ENCODE measurements around the gene CRY1. TPM values are rescaled to one million over a fixed set of nuclear protein-coding genes. Genes with fewer than 3 reads are reported as not detected.

Gene CRY1
- total RNA-seq, 2 experiments from 2014 or later = 26.6 to 27.8 TPM

DNA sequence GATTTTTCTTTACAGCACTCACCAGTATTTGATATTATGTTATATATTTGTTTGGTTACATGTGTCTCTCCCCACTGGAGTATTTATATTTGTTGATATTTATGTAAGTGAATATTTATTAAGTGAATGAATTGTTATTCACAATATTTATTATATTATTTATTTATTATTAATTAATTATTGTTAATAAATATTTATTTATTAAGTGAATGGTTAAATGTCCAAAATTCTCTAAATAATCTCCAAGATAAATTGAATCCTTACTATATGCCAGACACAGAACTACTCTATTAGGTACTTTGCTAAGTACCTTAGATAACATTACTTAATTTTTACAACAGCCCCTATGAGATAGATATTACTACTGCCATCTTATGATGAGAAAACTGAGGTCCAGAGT, 10.2 kb upstream of the CRY1 start:
- no peak for ATAC-seq
- POLR2A ChIA-PET = no interaction called here
- Mint-ChIP-seq H3K27ac (no peak overlapping the region), H3K27me3 (no peaks in the 10 kb centered on the region), H3K4me1 (ENCODE audit: low read depth) (no peaks in the 10 kb centered on the region), H3K36me3 (ENCODE audit: low read depth) (no peaks in the 10 kb centered on the region), H3K4me3 (no peak overlapping the region), H3K9me3 (no peaks in the 10 kb centered on the region)
- intact Hi-C loops (cut with micrococcal nuclease) = no loop called here
- CTCF ChIA-PET = interaction anchor here (1.2 to 5.2 kb wide), 5 partner anchors 12 to 137 kb away, joined by 4 to 70 read pairs (median 11); partner anchors contain the start of gene CRY1
- TF ChIP-seq, protein P1, sequence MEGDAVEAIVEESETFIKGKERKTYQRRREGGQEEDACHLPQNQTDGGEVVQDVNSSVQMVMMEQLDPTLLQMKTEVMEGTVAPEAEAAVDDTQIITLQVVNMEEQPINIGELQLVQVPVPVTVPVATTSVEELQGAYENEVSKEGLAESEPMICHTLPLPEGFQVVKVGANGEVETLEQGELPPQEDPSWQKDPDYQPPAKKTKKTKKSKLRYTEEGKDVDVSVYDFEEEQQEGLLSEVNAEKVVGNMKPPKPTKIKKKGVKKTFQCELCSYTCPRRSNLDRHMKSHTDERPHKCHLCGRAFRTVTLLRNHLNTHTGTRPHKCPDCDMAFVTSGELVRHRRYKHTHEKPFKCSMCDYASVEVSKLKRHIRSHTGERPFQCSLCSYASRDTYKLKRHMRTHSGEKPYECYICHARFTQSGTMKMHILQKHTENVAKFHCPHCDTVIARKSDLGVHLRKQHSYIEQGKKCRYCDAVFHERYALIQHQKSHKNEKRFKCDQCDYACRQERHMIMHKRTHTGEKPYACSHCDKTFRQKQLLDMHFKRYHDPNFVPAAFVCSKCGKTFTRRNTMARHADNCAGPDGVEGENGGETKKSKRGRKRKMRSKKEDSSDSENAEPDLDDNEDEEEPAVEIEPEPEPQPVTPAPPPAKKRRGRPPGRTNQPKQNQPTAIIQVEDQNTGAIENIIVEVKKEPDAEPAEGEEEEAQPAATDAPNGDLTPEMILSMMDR (IDR thresholded peaks at IDR 0.05) = no peak
- no peak for DNase-seq

DNA sequence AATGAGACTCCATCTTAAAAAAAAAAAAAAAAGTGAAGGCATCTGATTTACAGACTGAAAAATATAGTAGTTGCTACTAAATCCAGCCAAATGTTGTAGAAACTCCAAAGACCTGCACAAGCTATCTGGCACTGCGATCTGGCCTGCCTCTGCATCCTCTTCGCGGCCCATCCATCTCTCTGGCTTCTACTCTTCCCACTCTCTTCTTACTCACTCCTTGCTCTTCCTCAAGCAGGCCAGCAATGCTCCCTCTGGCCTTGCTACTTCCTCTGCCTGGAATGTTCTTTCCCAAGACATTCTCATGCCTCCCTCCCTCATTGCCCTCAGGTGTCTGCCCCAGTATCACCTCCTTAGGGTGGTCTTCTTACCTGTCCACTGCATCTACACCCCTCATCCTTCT, 9.7 kb upstream of the CRY1 start:
- intact Hi-C loops (cut with micrococcal nuclease) = no loop called here
- Mint-ChIP-seq H3K9me3 (no peaks in the 10 kb centered on the region), H3K36me3 (ENCODE audit: low read depth) (no peaks in the 10 kb centered on the region), H3K27me3 (no peaks in the 10 kb centered on the region), H3K4me3 (no peak overlapping the region), H3K4me1 (ENCODE audit: low read depth) (no peaks in the 10 kb centered on the region), H3K27ac (no peak overlapping the region)
- no peak for ATAC-seq
- CTCF ChIA-PET = interaction anchor here (1.2 to 5.2 kb wide), 3 partner anchors 11 to 137 kb away, joined by 4 to 70 read pairs (median 22); partner anchors contain the start of gene CRY1
- POLR2A ChIA-PET = interaction anchor here (1.1 kb wide), 1 partner anchor 9 kb away, joined by 3 read pairs; the partner anchor contains the start of gene CRY1
- no peak for DNase-seq
- TF ChIP-seq, protein P1 (IDR thresholded peaks at IDR 0.05) = no peak

DNA sequence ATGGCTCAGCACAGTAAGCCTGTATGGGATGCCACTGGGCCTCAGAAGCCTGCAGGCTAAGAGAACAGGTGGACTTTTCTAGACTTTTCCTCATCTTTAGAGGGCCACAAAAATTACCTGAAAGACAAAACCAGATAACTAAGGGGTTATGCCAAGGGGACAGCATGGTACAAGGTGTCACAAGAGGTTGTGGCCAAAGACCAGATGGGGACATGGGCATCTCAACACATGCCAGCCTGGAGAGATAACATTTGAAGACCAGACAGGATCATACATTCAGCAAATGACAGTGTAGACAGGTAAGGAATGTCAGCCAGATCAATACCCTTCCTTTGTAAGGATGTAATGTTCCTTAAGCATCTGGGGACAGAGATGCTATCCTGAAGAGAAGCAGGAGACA, 8.9 kb upstream of the CRY1 start:
- H3K4me3 Mint-ChIP-seq = no peak overlapping the region
- no peaks in the 10 kb centered on the region for H3K4me1 Mint-ChIP-seq (ENCODE audit: low read depth)
- no peak overlapping the region for H3K27ac Mint-ChIP-seq
- intact Hi-C loops (cut with micrococcal nuclease) = no loop called here
- peaks cover 3% of the 10 kb centered on the region for H3K27me3 Mint-ChIP-seq
- no peak for DNase-seq
- ATAC-seq = no peak
- no peaks in the 10 kb centered on the region for H3K9me3 Mint-ChIP-seq
- CTCF ChIA-PET = no interaction called here
- POLR2A ChIA-PET = interaction anchor here (1.1 kb wide), 1 partner anchor 8 kb away, joined by 3 read pairs; the partner anchor contains the start of gene CRY1
- no peaks in the 10 kb centered on the region for H3K36me3 Mint-ChIP-seq (ENCODE audit: low read depth)
- TF ChIP-seq, protein P1 (IDR thresholded peaks at IDR 0.05) = no peak

DNA sequence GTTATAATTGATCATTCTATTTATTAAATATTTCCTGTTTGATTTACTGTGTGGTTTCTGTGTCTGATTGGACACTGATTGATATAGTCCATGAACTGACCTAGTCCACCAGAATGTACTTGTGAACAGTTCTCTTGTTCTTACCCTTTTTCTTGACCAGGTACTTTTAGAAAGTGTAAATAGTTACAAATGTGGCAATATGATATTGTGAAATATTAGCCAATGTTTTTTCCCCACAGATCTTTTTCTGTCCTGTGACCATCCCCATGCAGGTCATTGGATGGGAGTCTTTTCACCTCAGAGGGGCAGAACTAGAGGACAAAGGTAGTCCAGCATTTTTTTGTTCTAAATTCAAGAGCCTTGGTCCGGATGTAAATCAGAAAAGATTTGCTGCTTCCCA, 8.3 kb upstream of the CRY1 start:
- CTCF ChIA-PET = no interaction called here
- no peaks in the 10 kb centered on the region for H3K36me3 Mint-ChIP-seq (ENCODE audit: low read depth)
- no peaks in the 10 kb centered on the region for H3K4me1 Mint-ChIP-seq (ENCODE audit: low read depth)
- no peak for DNase-seq
- H3K4me3 Mint-ChIP-seq = no peak overlapping the region
- ATAC-seq = no peak
- POLR2A ChIA-PET = no interaction called here
- H3K27me3 Mint-ChIP-seq = peaks cover 3% of the 10 kb centered on the region
- intact Hi-C loops (cut with micrococcal nuclease) = no loop called here
- no peak overlapping the region for H3K27ac Mint-ChIP-seq
- TF ChIP-seq, protein P1 (IDR thresholded peaks at IDR 0.05) = no peak
- H3K9me3 Mint-ChIP-seq = no peaks in the 10 kb centered on the region

DNA sequence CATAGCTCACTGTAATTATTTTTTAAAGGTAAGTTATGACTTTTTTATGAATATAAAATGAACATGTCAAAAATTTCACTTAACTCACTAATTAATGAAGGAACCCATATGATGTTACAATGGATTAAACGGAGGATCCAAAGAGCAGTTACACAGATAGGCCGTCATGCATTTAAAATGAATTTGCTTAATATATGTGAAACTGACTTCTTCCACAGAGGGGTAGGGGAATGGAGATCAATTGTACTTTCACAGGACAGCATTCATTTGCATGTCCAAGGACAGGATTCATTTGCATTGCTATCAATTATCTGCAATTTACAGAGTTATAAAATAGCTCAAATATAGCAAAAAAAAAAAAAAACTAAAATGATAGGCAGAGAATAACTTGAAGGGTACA, 6.6 kb upstream of the CRY1 start:
- no peak for DNase-seq
- Mint-ChIP-seq H3K36me3 (ENCODE audit: low read depth) (peaks cover 2% of the 10 kb centered on the region), H3K4me1 (ENCODE audit: low read depth) (no peaks in the 10 kb centered on the region), H3K27ac (no peak overlapping the region), H3K27me3 (peaks cover 3% of the 10 kb centered on the region), H3K4me3 (no peak overlapping the region), H3K9me3 (peaks cover 5% of the 10 kb centered on the region)
- intact Hi-C loops (cut with micrococcal nuclease) = loop anchor here (10.0 kb wide), 1 partner anchor 115 kb away; the partner anchor contains the start of gene MTERF2
- no peak for ATAC-seq
- CTCF ChIA-PET = interaction anchor here (1.1 to 1.8 kb wide), 2 partner anchors 20 to 32 kb away, joined by 3 to 6 read pairs; no protein-coding TSS in a partner anchor
- POLR2A ChIA-PET = no interaction called here
- TF ChIP-seq, protein P1 (IDR thresholded peaks at IDR 0.05) = no peak

Measured in activated CD8-positive, alpha-beta T cell treated with anti-CD3 and anti-CD28 coated beads for 36 hours (primary cell).